GM19025 (cell line): ENCODE results near the gene CHST7.
"Not testable (repeated sequence)": the region's sequence is repeated elsewhere in the genome, so short reads cannot be mapped to it uniquely, and the experiment has no call there.

Experiments
- ATAC-seq: cut with Tn5 transposase; IDR thresholded peaks from one replicate; pipeline ENCODE4 v1.9.1; 2021; ENCODE audit warnings: mild to moderate bottlenecking, low read depth, moderate library complexity; ENCODE audit not compliant: unreplicated experiment

The CHST7 gene, protein sequence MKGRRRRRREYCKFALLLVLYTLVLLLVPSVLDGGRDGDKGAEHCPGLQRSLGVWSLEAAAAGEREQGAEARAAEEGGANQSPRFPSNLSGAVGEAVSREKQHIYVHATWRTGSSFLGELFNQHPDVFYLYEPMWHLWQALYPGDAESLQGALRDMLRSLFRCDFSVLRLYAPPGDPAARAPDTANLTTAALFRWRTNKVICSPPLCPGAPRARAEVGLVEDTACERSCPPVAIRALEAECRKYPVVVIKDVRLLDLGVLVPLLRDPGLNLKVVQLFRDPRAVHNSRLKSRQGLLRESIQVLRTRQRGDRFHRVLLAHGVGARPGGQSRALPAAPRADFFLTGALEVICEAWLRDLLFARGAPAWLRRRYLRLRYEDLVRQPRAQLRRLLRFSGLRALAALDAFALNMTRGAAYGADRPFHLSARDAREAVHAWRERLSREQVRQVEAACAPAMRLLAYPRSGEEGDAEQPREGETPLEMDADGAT

GRCh38 chrX:46573331-46573891, at the start of gene CHST7:
Gene CHST7 (plus strand): TSS chrX:46573765. CDS start chrX:46573932, 167 bp downstream.
- peak; percentile 42 for ATAC-seq

- ATAC-seq, result not testable (repeated sequence)
These were observed 44.9 kb upstream of the CHST7 start for GRCh38 chrX:46528640-46529039.

GRCh38 chrX:46529740-46530403, 43.7 kb upstream of the CHST7 start:
- not testable (repeated sequence) for ATAC-seq

GRCh38 chrX:46530404-46530908, 43.1 kb upstream of the CHST7 start:
- ATAC-seq, result not testable (repeated sequence)

DNA sequence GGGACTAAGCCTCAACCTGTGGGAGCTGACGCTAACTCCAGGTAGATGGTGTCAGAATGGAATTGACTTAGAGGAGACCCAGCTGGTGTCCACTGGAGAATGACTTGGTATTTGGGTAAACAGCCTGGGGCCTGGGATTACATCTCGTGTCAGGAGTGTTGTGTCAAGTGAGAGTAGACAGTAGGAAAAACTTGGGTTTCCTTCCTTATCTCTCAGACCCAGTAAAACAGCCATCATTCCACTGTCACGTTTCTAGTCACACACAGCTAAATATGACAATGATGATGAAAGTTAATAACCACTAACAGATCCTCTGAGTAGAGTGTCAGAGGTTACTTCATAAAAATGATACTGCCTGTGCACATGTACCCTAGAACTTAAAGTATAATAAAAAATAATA, 42.1 kb upstream of the CHST7 start:
- ATAC-seq, result no peak

DNA sequence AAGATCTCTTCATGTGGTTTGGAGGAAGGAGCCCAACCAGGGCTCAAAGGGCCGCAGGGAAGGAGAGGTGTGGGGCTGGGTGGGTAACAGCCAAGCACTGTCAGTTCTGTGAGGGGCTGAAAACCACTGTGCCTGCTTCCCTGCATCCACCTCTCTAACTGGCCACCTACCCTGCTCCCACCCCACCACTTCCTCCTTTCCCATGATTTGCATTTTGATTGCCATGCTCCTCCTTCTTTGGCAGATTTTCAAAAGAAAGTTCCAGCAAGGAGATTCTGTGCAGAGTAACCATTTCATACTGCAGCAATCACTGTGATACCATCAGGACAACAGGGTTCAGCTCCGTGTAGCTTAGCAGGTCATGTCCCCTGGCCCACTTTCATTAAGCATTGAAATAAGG, 30.1 kb upstream of the CHST7 start:
- no peak for ATAC-seq

DNA sequence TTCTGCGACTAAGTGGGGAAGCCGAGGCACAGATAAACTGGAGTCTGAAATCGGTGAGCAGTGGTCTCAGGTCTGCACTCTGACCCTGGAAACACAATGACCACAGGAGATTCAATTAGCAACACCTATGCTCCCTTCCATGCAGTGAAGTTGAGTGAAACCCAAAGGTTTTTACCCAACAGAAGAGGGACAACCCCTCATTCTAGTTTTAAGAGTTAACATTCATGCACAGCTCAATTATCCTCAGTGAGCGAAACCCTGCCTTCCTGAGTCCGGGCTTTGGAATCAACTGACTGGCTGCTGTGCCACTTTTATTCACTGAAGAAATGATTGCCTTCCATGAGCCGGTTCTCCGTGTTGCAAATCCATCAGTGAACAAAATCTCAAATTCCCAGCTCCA, 29.0 kb upstream of the CHST7 start:
- ATAC-seq, result not testable (repeated sequence)

- ATAC-seq, result peak; percentile 79
These were observed 28.2 kb upstream of the CHST7 start, which contains the start of gene ZNF674 for GRCh38 chrX:46545111-46546005. Gene ZNF674 (minus strand): TSS chrX:46545421. CDS start chrX:46542087, 3,334 bp downstream.

- ATAC-seq, result no peak
These were observed 25.7 kb upstream of the CHST7 start for GRCh38 chrX:46547857-46548256.

GRCh38 chrX:46549914-46550313, 23.7 kb upstream of the CHST7 start:
- no peak for ATAC-seq

DNA sequence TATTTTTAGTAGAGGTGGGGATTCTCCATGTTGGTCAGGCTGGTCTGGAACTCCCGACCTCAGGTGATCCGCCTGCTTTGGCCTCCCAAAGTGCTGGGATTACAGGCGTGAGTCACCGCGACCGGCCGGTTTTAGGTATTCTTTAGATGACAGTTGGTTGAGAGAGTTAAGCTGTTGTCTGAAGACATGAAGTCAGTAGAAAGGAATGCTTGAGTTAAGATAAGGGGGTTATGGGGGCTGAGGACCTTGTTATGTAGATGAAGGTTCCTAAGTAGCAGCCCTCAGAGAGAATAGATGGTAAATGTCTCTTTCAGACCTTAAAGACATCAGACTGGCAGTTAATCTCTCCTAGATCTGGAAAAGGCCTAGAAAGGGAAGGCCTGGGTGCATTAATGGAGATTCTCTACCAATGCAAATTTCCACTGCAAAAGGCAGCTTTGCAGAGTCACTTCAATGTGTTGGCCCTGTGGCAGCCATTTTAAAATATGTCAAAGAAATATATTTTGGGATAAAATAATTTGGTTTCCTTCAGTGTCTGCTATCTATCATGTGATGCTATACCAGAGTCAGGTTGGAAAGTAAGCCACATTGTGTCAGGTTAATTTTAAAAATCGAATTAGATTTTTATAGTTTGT, 22.0 kb upstream of the CHST7 start:
- ATAC-seq, result no peak

GRCh38 chrX:46553935-46554334, 19.6 kb upstream of the CHST7 start:
- no peak for ATAC-seq

DNA sequence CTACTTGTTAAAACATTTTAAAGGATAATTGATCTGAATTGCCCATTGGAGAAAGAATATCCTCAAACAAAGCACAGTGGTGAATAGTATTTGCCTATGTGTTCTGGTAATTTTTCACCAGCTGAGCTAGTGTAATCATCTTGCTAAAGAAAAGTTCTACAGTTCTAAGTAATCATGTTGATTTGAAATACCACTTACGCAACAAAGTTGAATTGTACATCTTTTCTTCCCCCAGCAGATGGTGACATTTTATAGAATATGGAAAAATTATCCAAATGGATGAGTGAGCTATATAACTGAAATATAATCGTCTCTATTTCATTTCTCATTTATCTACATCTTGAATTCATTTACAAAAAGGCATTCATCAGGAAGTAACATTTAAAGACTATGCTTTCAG, 18.6 kb upstream of the CHST7 start:
- ATAC-seq, result no peak

GRCh38 chrX:46559062-46559461, 14.5 kb upstream of the CHST7 start:
- no peak for ATAC-seq

GRCh38 chrX:46561824-46562657, 11.5 kb upstream of the CHST7 start:
- peak; percentile 97 for ATAC-seq

DNA sequence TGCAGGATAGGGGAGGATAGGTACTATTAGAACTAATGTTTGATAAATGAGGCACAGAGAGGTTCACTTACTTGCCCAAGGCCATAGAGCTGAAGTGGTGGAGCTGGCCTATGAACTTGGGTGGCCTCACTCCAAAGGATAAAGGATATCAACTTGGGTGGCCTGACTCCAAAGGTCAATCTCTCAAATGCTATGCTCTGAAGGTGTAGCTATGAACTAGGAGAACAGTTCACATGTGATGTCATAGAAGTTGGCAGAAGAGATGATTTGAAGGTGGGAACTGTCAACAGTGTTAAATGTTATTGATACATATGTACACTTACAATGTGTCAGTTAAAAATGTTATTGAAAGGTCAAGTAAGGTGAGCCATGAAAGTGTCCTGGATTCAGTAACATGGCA, 6.2 kb upstream of the CHST7 start:
- ATAC-seq, result no peak

DNA sequence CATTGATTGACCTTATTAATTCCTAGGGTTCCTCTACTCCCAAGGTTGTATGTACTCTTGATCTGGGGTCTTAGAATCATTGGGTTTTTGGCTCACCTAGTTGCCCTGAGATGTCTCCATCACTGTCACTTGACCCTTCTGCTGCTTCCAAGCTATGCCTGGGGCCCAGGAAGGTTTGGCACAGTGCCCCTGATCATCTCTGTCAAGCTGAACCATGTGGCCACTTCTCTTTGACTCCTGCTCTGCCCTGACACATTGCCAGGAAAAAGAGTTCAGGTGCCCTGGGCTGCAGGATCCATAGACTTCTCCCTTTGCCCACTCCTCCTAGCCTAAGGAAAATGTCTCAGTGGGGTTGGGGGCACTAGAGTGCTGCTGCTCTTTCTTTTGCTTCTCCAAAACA, 3.9 kb upstream of the CHST7 start:
- ATAC-seq, result no peak

DNA sequence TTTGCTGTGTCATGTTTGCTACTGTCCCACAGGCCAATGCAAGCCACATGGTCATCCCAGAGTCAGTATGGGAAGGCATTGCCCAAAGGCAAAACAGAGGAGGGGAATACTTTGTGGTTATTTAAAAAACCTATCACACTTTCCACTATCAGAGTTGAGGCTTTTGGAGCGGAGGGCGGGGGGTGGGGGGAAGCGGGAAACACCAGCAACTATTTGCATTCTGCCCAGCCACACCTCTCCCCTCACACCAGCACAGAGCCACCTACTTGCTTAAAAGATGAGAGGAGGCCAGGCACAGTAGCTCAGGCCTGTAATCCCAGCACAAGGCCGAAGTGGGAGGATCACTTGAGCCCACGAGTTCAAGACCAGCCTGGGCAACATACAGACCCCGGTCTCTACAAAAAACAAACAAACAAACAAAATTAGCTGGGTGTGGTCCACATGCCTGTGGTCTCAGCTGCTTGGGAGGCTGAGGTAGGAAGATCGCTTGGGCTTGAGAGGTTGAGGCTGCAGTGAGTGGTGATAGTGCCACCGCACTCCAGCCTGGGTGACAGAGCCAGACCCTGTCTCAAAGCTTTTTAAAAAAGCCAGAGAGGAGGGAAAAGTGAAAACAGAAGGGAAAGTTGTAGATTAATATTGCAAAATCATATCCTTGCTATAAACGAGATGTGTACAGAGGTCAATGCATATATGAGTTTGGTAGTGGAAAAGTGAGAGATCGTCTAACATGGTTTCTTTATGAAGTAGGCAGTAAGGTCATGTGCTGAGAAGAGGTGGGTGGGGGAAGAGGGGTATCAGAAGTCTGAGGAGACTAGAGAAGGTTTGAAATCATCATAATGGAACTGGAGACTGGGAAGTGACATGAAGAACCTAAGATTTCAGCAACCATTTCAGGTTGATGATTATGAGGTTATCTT, 1.9 kb upstream of the CHST7 start:
- ATAC-seq, result no peak
